Endothelial cell of umbilical vein (primary cell): Measurements from ENCODE around the gene RBMS1.

Experiments used
- CTCF ChIP-seq, 2 donors: IDR thresholded peaks; 1 replicate in 1 of 2; 2 replicates in 1 of 2; pipeline ENCODE4 v1.5.1; 2011; ENCODE audit warnings: low read length in 2 of 2, mild to moderate bottlenecking in 2 of 2, moderate library complexity in 2 of 2, control low read depth in 1 of 2, inconsistent platforms in 1 of 2, low read depth in 1 of 2; ENCODE audit not compliant: insufficient read depth in 1 of 2; ENCODE audit errors: extremely low read depth in 1 of 2
- EZH2 ChIP-seq: IDR thresholded peaks from 2 replicates; pipeline ENCODE4 v1.6.1; 2012; ENCODE audit warnings: borderline replicate concordance, low read depth, mild to moderate bottlenecking, moderate library complexity, low read length, inconsistent platforms; ENCODE audit not compliant: severe bottlenecking
- MAX ChIP-seq: IDR thresholded peaks from 2 replicates; pipeline ENCODE4 v1.6.1; 2011; ENCODE audit not compliant: insufficient read depth, insufficient read length

- TF ChIP-seq EZH2 = no peak
- no peak for TF ChIP-seq MAX
- no peak for TF ChIP-seq CTCF (IDR thresholded peaks at IDR 0.05; ENCODE audit: extremely low read depth in 1 of 2, insufficient read depth in 1 of 2, low read depth in 1 of 2, low read length in 2 of 2)
These were observed 158.2 kb downstream of the RBMS1 start for GRCh38 chr2:160335441-160335840.
